ENCODE data around the gene UIMC1. TPM values are rescaled to one million over a fixed set of nuclear protein-coding genes. Genes with fewer than 3 reads are reported as not detected.

The UIMC1 gene
- total RNA-seq, 1 experiment from 2014 or later: 38.4 TPM

DNA sequence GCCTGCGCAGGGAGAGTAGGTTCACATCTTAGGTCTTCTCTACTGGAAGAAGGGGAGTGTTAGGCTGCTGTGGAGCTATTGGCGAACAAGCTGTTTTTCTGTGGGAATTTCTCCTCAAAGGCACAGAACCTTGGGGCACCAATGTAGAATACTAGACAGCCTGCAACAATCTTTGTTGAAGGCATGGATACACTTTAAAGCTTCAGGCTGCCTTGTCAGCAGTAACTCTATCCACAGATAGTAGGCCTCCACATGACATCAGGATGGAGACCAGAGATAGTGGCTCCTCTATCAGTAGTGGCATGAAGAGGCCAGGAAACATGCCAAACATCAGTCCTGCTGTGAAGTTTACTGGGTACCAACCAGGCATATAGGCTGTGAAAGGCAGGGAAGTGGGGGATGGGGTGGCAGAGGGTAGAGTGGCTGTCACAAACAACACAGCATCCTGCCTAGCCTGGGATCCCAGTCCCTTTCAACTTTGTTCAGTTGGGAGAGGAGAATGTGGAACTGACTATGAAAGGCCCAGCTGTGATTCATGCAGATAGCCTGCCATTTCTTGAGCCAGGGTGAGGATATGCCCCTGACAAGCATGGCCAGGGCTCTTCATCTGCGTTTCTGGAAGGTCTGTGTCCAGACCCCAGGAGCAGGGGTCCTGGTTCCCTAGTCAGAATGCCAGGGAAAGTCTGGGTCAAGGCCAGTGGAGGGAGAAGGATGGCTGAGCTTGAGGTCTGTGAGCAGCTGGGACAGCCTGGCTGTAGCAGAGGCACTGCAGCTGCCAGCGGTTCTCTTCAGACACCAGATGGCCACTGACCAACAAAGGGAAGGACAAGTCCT is 106.4 kb downstream of the UIMC1 start:
- BruUV-seq (replicated peaks): no TSS peak

DNA sequence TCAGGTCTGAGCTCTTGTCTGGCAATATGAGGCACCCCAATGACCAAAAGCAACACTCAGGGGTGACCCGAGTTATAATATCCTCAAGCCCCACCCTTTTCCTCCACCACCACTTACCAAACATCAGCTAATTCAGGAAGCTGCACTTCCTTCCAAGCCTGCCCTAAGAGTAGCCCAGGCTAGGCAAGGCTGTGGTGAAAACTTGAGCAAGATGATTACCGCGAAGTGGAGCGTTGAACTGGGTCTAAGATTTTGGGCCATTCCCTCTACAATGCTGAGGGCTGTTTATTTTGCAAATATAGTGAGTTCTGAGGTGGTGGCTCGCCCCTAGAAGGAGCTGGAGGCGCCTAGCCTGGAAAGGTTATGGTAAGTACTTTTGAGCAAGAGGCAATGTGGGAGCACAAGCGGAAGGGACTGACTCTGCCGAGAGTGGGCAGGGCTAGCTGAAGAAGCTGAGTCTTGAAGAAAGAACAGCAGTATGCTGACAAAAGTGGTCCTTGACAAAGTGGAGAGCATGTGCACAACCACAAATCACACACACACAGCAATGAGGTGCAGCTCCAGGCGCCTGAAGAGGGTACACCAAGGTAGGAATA is 107.2 kb downstream of the UIMC1 start, which contains the start of gene HK3:
Gene HK3 (minus strand): TSS at position 51 of the 596 bp plus-strand sequence. CDS start 3,187 bp downstream, outside the sequence.
- H2AFZ ChIP-seq (ENCODE audit: low read depth, low read length, poor library complexity, severe bottlenecking): no peak within 1 kb of the TSS
- no peak within 1 kb of the TSS for H3K4me2 ChIP-seq (ENCODE audit: low read length)
- intact Hi-C loops (cut with micrococcal nuclease): no loop called here
- H3K36me3 ChIP-seq (ENCODE audit: control insufficient read depth in 1 of 2, insufficient read depth in 2 of 2, low read length in 2 of 2): peaks cover 10 to 18% of the 10 kb centered on the region in 2 experiments; a peak in 3 of 4 replicates
- RAD21 ChIA-PET (ENCODE audit: low non-redundant PET in 1 of 2, low total read pairs in 2 of 2, uncharacterized antibody in 2 of 2, unreplicated experiment in 2 of 2): no interaction called here
- H3K9me3 ChIP-seq (ENCODE audit: control insufficient read depth in 1 of 2, insufficient read depth in 1 of 2, low read depth in 1 of 2, low read length in 2 of 2): no peaks in the 10 kb centered on the region
- no peaks in the 10 kb centered on the region for H3K9me2 ChIP-seq (ENCODE audit: insufficient read depth)
- POLR2A ChIA-PET: no interaction called here
- DNase-seq (ENCODE audit: low read depth, low spot score): no peak
- ATAC-seq: no peak
- CTCF ChIA-PET: interaction anchor here (1.2 kb wide), 1 partner anchor 239 kb away, joined by 4 read pairs; no protein-coding TSS in a partner anchor
- no peaks in the 10 kb centered on the region for H3K79me2 ChIP-seq (ENCODE audit: insufficient read depth, low read length)
- no TSS peak for BruUV-seq (replicated peaks)
- H4K20me1 ChIP-seq (ENCODE audit: insufficient read depth): no peaks in the 10 kb centered on the region
- H3K27ac ChIP-seq (ENCODE audit: low read depth, low read length): no peak within 1 kb of the TSS
- no peaks in the 10 kb centered on the region for H3K27me3 ChIP-seq (ENCODE audit: insufficient read depth, low read length)
- no peak within 1 kb of the TSS for H3K9ac ChIP-seq (ENCODE audit: low read length)
- no peaks in the 10 kb centered on the region for H3K4me1 ChIP-seq (ENCODE audit: control insufficient read depth in 1 of 2, insufficient read depth in 2 of 2, low read length in 2 of 2)
- no peak within 1 kb of the TSS for H3K4me3 ChIP-seq (replicated peaks in 1 of 2; ENCODE audit: low read depth in 1 of 2, low read length in 2 of 2)
- TF ChIP-seq SRF (IDR thresholded peaks at IDR 0.05; ENCODE audit: low read depth) (no peak), POLR2A (IDR thresholded peaks at IDR 0.05; ENCODE audit: borderline replicate concordance, extremely low read depth, insufficient read depth, insufficient read length) (no peak), ZFX (IDR thresholded peaks at IDR 0.05) (no peak), SP1 (IDR thresholded peaks at IDR 0.05; ENCODE audit: low read depth) (no peak), EGR1 (IDR thresholded peaks at IDR 0.05; ENCODE audit: low read depth) (no peak), JUND (IDR thresholded peaks at IDR 0.05) (no peak), SIN3A (IDR thresholded peaks at IDR 0.05; ENCODE audit: low read depth) (no peak), CEBPB (IDR thresholded peaks at IDR 0.05; ENCODE audit: low read depth) (no peak), CBX3 (IDR thresholded peaks at IDR 0.05; ENCODE audit: low read depth) (no peak), ELF1 (IDR thresholded peaks at IDR 0.05; ENCODE audit: borderline replicate concordance, low read depth) (no peak), FOSL1 (IDR thresholded peaks at IDR 0.05; ENCODE audit: low read depth) (no peak), POLR2AphosphoS5 (IDR thresholded peaks at IDR 0.05; ENCODE audit: low read depth, low read length) (no peak), ZNF274 (IDR thresholded peaks at IDR 0.05; ENCODE audit: low read depth, low read length) (no peak)
- TF ChIP-seq, protein P1, sequence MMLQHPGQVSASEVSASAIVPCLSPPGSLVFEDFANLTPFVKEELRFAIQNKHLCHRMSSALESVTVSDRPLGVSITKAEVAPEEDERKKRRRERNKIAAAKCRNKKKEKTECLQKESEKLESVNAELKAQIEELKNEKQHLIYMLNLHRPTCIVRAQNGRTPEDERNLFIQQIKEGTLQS (IDR thresholded peaks at IDR 0.05): no peak

More for the DNA sequence above, 106.4 kb downstream of the UIMC1 start:
- RAD21 ChIA-PET (ENCODE audit: low non-redundant PET in 1 of 2, low total read pairs in 2 of 2, uncharacterized antibody in 2 of 2, unreplicated experiment in 2 of 2): no interaction called here
- Histone ChIP-seq H3K4me2 (ENCODE audit: low read length) (no peak overlapping the region), H2AFZ (ENCODE audit: low read depth, low read length, poor library complexity, severe bottlenecking) (no peak overlapping the region), H3K4me3 (replicated peaks in 1 of 2; ENCODE audit: low read depth in 1 of 2, low read length in 2 of 2) (no peak overlapping the region), H3K27ac (ENCODE audit: low read depth, low read length) (no peak overlapping the region), H3K9ac (ENCODE audit: low read length) (no peak overlapping the region), H4K20me1 (ENCODE audit: insufficient read depth) (no peaks in the 10 kb centered on the region), H3K9me2 (ENCODE audit: insufficient read depth) (no peaks in the 10 kb centered on the region), H3K4me1 (ENCODE audit: control insufficient read depth in 1 of 2, insufficient read depth in 2 of 2, low read length in 2 of 2) (no peaks in the 10 kb centered on the region), H3K36me3 (ENCODE audit: control insufficient read depth in 1 of 2, insufficient read depth in 2 of 2, low read length in 2 of 2) (peaks cover 17 to 26% of the 10 kb centered on the region in 2 experiments; a peak in 3 of 4 replicates), H3K79me2 (ENCODE audit: insufficient read depth, low read length) (no peaks in the 10 kb centered on the region), H3K27me3 (ENCODE audit: insufficient read depth, low read length) (no peaks in the 10 kb centered on the region), H3K9me3 (ENCODE audit: control insufficient read depth in 1 of 2, insufficient read depth in 1 of 2, low read depth in 1 of 2, low read length in 2 of 2) (no peaks in the 10 kb centered on the region)
- TF ChIP-seq, protein P1 (IDR thresholded peaks at IDR 0.05): no peak
- TF ChIP-seq EGR1 (IDR thresholded peaks at IDR 0.05; ENCODE audit: low read depth) (no peak), TCF7L2 (IDR thresholded peaks at IDR 0.05; ENCODE audit: borderline replicate concordance, extremely low read depth, insufficient read depth, insufficient read length) (no peak), CBX3 (IDR thresholded peaks at IDR 0.05; ENCODE audit: low read depth) (no peak), SRF (IDR thresholded peaks at IDR 0.05; ENCODE audit: low read depth) (no peak), FOSL1 (IDR thresholded peaks at IDR 0.05; ENCODE audit: low read depth) (no peak), ZFX (IDR thresholded peaks at IDR 0.05) (no peak), SP1 (IDR thresholded peaks at IDR 0.05; ENCODE audit: low read depth) (no peak), EZH2 (IDR thresholded peaks at IDR 0.05) (no peak), SIN3A (IDR thresholded peaks at IDR 0.05; ENCODE audit: low read depth) (no peak)
- TF ChIP-seq, protein P2, sequence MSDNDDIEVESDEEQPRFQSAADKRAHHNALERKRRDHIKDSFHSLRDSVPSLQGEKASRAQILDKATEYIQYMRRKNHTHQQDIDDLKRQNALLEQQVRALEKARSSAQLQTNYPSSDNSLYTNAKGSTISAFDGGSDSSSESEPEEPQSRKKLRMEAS (IDR thresholded peaks at IDR 0.05): no peak
- intact Hi-C loops (cut with micrococcal nuclease): no loop called here
- CTCF ChIA-PET: interaction anchor here (1.8 kb wide), 1 partner anchor 240 kb away, joined by 6 read pairs; no protein-coding TSS in a partner anchor
- POLR2A ChIA-PET: no interaction called here
- DNase-seq (ENCODE audit: low read depth, low spot score): no peak
- no peak for ATAC-seq

Measured in HCT116 (cell line).